K562 (cell line): ENCODE data around the gene FGF12. TPM values are rescaled to one million over a fixed set of nuclear protein-coding genes. Genes with fewer than 3 reads are reported as not detected.

Experiments used
- ATAC-seq: fragments of 200-7000 bp; cut with Tn5 transposase; 3 replicates; pipeline ENCODE4 v1.9.1; 2020; ENCODE audit warnings: moderate library complexity
- BruUV-seq: library from RNA; stranded (reverse); fragments of 400-500 nt; replicated peaks from 2 replicates; lab custom pipeline; 2021; lab: Mats Ljungman, UMichigan
- CTCF ChIA-PET: fragments of 300-600 bp; formaldehyde crosslinking; extraction: SDS; loops from one replicate; lab custom pipeline; 2021; ENCODE audit warnings: low intra/inter-chr PET ratio; lab: Yijun Ruan, JAX
- POLR2A ChIA-PET: fragments of 300-600, 350-650 bp; sonication (Branson Sonifier 250); formaldehyde crosslinking; extraction: SDS; loops from one replicate; lab custom pipeline; 2021; ENCODE audit warnings: antibody characterized with exemption, inconsistent platforms; lab: Yijun Ruan, JAX
- DNase-seq, 4 experiments: peaks; one replicate each; pipeline versions ENCODE4 v3.0.0 to v3.0.0-alpha.2; 2011 to 2018; ENCODE audit warnings: low spot score in 3 of 4, mixed read lengths in 3 of 4; ENCODE audit errors: extremely low read depth in 1 of 4
- FAIRE-seq: peaks from 2 replicates; lab custom pipeline; 2011; peaks lifted over from hg19 to GRCh38; lab: Jason Lieb, UNC
- H2AFZ ChIP-seq: 2 replicates; pipeline ENCODE4 v1.6.0; 2011; ENCODE audit warnings: low read depth, low read length, control low read depth, inconsistent platforms
- H3K27ac ChIP-seq: fragments of 200-600 bp; 3 replicates; pipeline ENCODE4 v1.8.0; 2011; ENCODE audit warnings: low read depth, mild to moderate bottlenecking, control low read depth, inconsistent platforms, low read length, moderate library complexity, mixed read lengths; ENCODE audit errors: extremely low read depth
- H3K27me3 ChIP-seq, 2 experiments: fragments of 300-600 bp in 1 of 2; 2 replicates in 1 of 2; 3 replicates in 1 of 2; pipeline versions ENCODE4 v1.6.0 to v1.8.0; 2011; ENCODE audit warnings: inconsistent platforms in 2 of 2, low read length in 2 of 2, mild to moderate bottlenecking in 1 of 2, mixed read lengths in 1 of 2, moderate library complexity in 1 of 2; ENCODE audit not compliant: control insufficient read depth in 2 of 2, insufficient read depth in 2 of 2
- H3K36me3 ChIP-seq: fragments of 300-600 bp; 3 replicates; pipeline ENCODE4 v1.8.0; 2011; ENCODE audit warnings: mild to moderate bottlenecking, low read length, inconsistent platforms; ENCODE audit not compliant: control insufficient read depth, insufficient read depth
- H3K4me1 ChIP-seq, 2 experiments: fragments of 200-600 bp in 1 of 2; replicated peaks in 1 of 2; 2 replicates in 1 of 2; 3 replicates in 1 of 2; pipeline versions ENCODE4 v1.5.1 to v1.8.0; 2011; ENCODE audit warnings: inconsistent platforms in 2 of 2, low read length in 2 of 2, mild to moderate bottlenecking in 1 of 2, mixed read lengths in 1 of 2, moderate library complexity in 1 of 2; ENCODE audit not compliant: control insufficient read depth in 2 of 2, insufficient read depth in 2 of 2
- H3K4me2 ChIP-seq: 2 replicates; pipeline ENCODE4 v1.6.1; 2011; ENCODE audit warnings: low read length, control low read depth, inconsistent platforms, mixed read lengths; ENCODE audit not compliant: insufficient read depth
- H3K4me3 ChIP-seq: fragments of 200-600 bp; sonication (generic), shearing (Covaris generic); 2 replicates; pipeline ENCODE4 v1.5.1; 2016; ENCODE audit warnings: control low read depth, inconsistent platforms
- H3K79me2 ChIP-seq: fragments of 200-600 bp; 3 replicates; pipeline ENCODE4 v1.8.0; 2011; ENCODE audit warnings: low read length, inconsistent platforms; ENCODE audit not compliant: control insufficient read depth, insufficient read depth
- H3K9ac ChIP-seq, 2 experiments: 2 replicates each; pipeline versions ENCODE4 v1.6.0 to v1.6.1; 2011; ENCODE audit warnings: low read depth in 2 of 2, low read length in 2 of 2, control low read depth in 1 of 2, inconsistent platforms in 1 of 2, mild to moderate bottlenecking in 1 of 2, mixed read lengths in 1 of 2; ENCODE audit not compliant: insufficient read depth in 1 of 2
- H3K9me1 ChIP-seq: one replicate; pipeline ENCODE4 v1.6.0; 2011; ENCODE audit warnings: inconsistent platforms, mild to moderate bottlenecking, low read length, moderate library complexity; ENCODE audit not compliant: control insufficient read depth, insufficient read depth
- H3K9me3 ChIP-seq: replicated peaks from 2 replicates; pipeline ENCODE4 v1.5.1; 2011; ENCODE audit warnings: low read depth, low read length, inconsistent platforms; ENCODE audit not compliant: control insufficient read depth, insufficient read depth
- H4K20me1 ChIP-seq: replicated peaks from 2 replicates; pipeline ENCODE4 v1.6.1; 2011; ENCODE audit warnings: low read length, inconsistent platforms, mixed read lengths; ENCODE audit not compliant: control insufficient read depth, insufficient read depth
- BRCA1 ChIP-seq, 2 experiments: fragments of 450-650 bp in 1 of 2; sonication (generic) in 1 of 2; formaldehyde crosslinking in 1 of 2; IDR thresholded peaks; 2 replicates each; pipeline versions ENCODE4 v1.5.0 to v1.6.1; 2017 to 2020; ENCODE audit warnings: mild to moderate bottlenecking in 1 of 2, missing genetic modification reagents in 1 of 2
- E2F3 ChIP-seq: fragments of 250-450 bp; sonication (Bioruptor Pico); IDR thresholded peaks from 2 replicates; pipeline ENCODE4 v1.4.0; 2020; ENCODE audit warnings: mild to moderate bottlenecking
- GABPB1 ChIP-seq: sonication (generic); formaldehyde crosslinking; IDR thresholded peaks from 2 replicates; pipeline ENCODE4 v1.8.0; 2022; ENCODE audit warnings: mild to moderate bottlenecking, missing genetic modification reagents
- MCM2 ChIP-seq: fragments of 450-650 bp; IDR thresholded peaks from 2 replicates; pipeline ENCODE4 v1.6.1; 2017; ENCODE audit warnings: low read depth, mild to moderate bottlenecking
- MED1 ChIP-seq: sonication (generic); formaldehyde crosslinking; IDR thresholded peaks from 2 replicates; pipeline ENCODE4 v1.8.1; 2023; ENCODE audit warnings: missing genetic modification reagents, borderline replicate concordance
- NR2C1 ChIP-seq, 2 experiments: fragments of 450-650 bp; IDR thresholded peaks; 2 replicates each; pipeline ENCODE4 v1.6.1; 2017; ENCODE audit warnings: mild to moderate bottlenecking in 2 of 2, antibody characterized with exemption in 1 of 2, inconsistent platforms in 1 of 2, missing compliant biosample characterization in 1 of 2, missing genetic modification characterization in 1 of 2
- PBX2 ChIP-seq, 2 experiments: IDR thresholded peaks in 1 of 2; conservative IDR thresholded peaks in 1 of 2; 2 replicates each; pipeline ENCODE4 v1.6.1; 2016; ENCODE audit warnings: low read depth in 2 of 2, mild to moderate bottlenecking in 1 of 2, missing compliant biosample characterization in 1 of 2, missing genetic modification characterization in 1 of 2, moderate library complexity in 1 of 2
- PCBP1 ChIP-seq: fragments of 200-400 bp; formaldehyde crosslinking; IDR thresholded peaks from 2 replicates; pipeline ENCODE4 v1.6.1; 2018; ENCODE audit warnings: mild to moderate bottlenecking, low read depth, low read length; ENCODE audit not compliant: poor library complexity, severe bottlenecking
- PURB ChIP-seq: sonication (generic); formaldehyde crosslinking; IDR thresholded peaks from 2 replicates; pipeline ENCODE4 v1.9.0; 2021; ENCODE audit warnings: low read depth, mild to moderate bottlenecking, missing genetic modification reagents
- RNF2 ChIP-seq: sonication (generic); IDR thresholded peaks from 2 replicates; pipeline ENCODE4 v1.6.1; 2016
- STAG1 ChIP-seq: sonication (generic); formaldehyde crosslinking; IDR thresholded peaks from 2 replicates; pipeline ENCODE4 v1.5.0; 2020; ENCODE audit warnings: missing genetic modification reagents, borderline replicate concordance
- TAL1 ChIP-seq: fragments of 450-650 bp; IDR thresholded peaks from 2 replicates; pipeline ENCODE4 v1.6.1; 2016; ENCODE audit warnings: mild to moderate bottlenecking
- TBL1XR1 ChIP-seq, 2 experiments: IDR thresholded peaks; 2 replicates each; pipeline ENCODE4 v1.6.1; 2012; ENCODE audit warnings: improper control_type of control experiment in 2 of 2, low read length in 2 of 2, mild to moderate bottlenecking in 1 of 2
- THAP12 ChIP-seq: fragments of 250-450 bp; sonication (Bioruptor Pico); IDR thresholded peaks from 2 replicates; pipeline ENCODE4 v1.9.0; 2021; ENCODE audit warnings: mild to moderate bottlenecking, inconsistent platforms
- ZKSCAN3 ChIP-seq: fragments of 250-450 bp; sonication (Bioruptor Pico); IDR thresholded peaks from 2 replicates; pipeline ENCODE4 v1.4.0; 2020
- WGBS: fragments of 100-300 bp; shearing (Covaris generic); methylation state at CpG from one replicate; pipeline ENCODE4 v1.1.6; 2016; ENCODE audit warnings: low coverage, mixed read lengths; ENCODE audit not compliant: insufficient coverage; ENCODE audit errors: missing lambda C conversion rate; 5-methylcytosine and 5-hydroxymethylcytosine counted together
- in situ Hi-C: fragments of 300-500 bp; cut with MboI; formaldehyde crosslinking; loops from 4 replicates; pipeline ENCODE4 v1.15.0; 2018; ENCODE audit warnings: inconsistent platforms, mixed read lengths
- intact Hi-C: fragments of 100-400 bp; cut with micrococcal nuclease; formaldehyde crosslinking; loops from 2 replicates; pipeline ENCODE4 v1.14.2; 2022
- polyA plus RNA-seq, 8 experiments: library from polyadenylated mRNA; depleted of rRNA in 4 of 8; stranded (reverse) in 5 of 8; unstranded in 3 of 8; fragments of >200 nt; fragmentation: Nextera tagmentation in 2 of 8; fragmentation: Illumina TruSeq in 1 of 8; extraction: Ambion mirVana in 2 of 8; extraction: Trizol in 1 of 8; gene quantifications; 2 replicates each; pipeline versions ENCODE4 v1.2.1 to v1.2.3, GENCODE V29; 2011 to 2014; ENCODE audit warnings: inconsistent platforms in 1 of 8, missing spikeins in 1 of 8
- total RNA-seq, 7 experiments: library from RNA; depleted of rRNA in 6 of 7; stranded (reverse); fragments of >200 nt in 6 of 7; fragmentation: Illumina TruSeq in 2 of 7; extraction: Trizol in 2 of 7; gene quantifications; 2 replicates each; pipeline versions ENCODE4 v1.2.1 to v1.2.3, GENCODE V29; 2011 to 2021; ENCODE audit warnings: low replicate concordance in 1 of 7

The FGF12 gene
- total and polyA plus RNA-seq, 9 of the 15 experiments (the other 6 are each of a cell fraction or from before 2014, with no cell fraction given), result not detected

- TF ChIP-seq THAP12 (CRISPR knock-in tag) (no peak), MCM2 (no peak), STAG1 (no peak)
Observed at GRCh38 chr3:192372616-192373015, 354.7 kb downstream of the FGF12 start (continued).

GRCh38 chr3:192371870-192372400 lies 355.4 kb downstream of the FGF12 start:
- no peak overlapping the region for H2AFZ ChIP-seq
- in situ Hi-C loops (no loop called here), intact Hi-C loops (no loop called here)
- H3K27me3 ChIP-seq, result no peaks in the 10 kb centered on the region
- no peak overlapping the region for H3K4me3 ChIP-seq
- POLR2A ChIA-PET, result no interaction called here
- no peak for DNase-seq
- BruUV-seq, result no TSS peak
- no peaks in the 10 kb centered on the region for H4K20me1 ChIP-seq
- CTCF ChIA-PET, result no interaction called here
- no peak overlapping the region for H3K9ac ChIP-seq
- H3K36me3 ChIP-seq, result no peaks in the 10 kb centered on the region
- ATAC-seq, result no peak
- 0% methylated on average over 2 of the region's 2 CpGs for whole genome bisulfite sequencing
- no peak for FAIRE-seq
- H3K4me1 ChIP-seq, result no peaks in the 10 kb centered on the region
- H3K4me2 ChIP-seq, result no peak overlapping the region
- no peaks in the 10 kb centered on the region for H3K79me2 ChIP-seq
- H3K27ac ChIP-seq, result no peak overlapping the region
- no peaks in the 10 kb centered on the region for H3K9me3 ChIP-seq
- TF ChIP-seq PBX2 (CRISPR knock-in tag; IDR thresholded peaks at IDR 0.05; ENCODE audit: low read depth) (no peak), PBX2 (tag; conservative IDR thresholded peaks at IDR 0.05; ENCODE audit: low read depth) (no peak), NR2C1 (IDR thresholded peaks at IDR 0.05) (no peak), NR2C1 (tag; IDR thresholded peaks at IDR 0.05) (no peak), E2F3 (CRISPR knock-in tag) (no peak), ZKSCAN3 (CRISPR knock-in tag) (no peak), PURB (CRISPR knock-in tag) (no peak), MED1 (no peak), RNF2 (no peak), GABPB1 (CRISPR knock-in tag) (no peak), TBL1XR1 (IDR thresholded peaks at IDR 0.05; ENCODE audit: low read length in 2 of 2) (no peak), PCBP1 (no peak), BRCA1 (IDR thresholded peaks at IDR 0.05) (no peak), BRCA1 (CRISPR knock-in tag; IDR thresholded peaks at IDR 0.05) (no peak), TAL1 (no peak)
- no peaks in the 10 kb centered on the region for H3K9me1 ChIP-seq
